Measurements from ENCODE around the gene SPNS2.

The SPNS2 gene

GRCh38 chr17:4506175-4506813 lies 7.6 kb downstream of the SPNS2 start:
- no peak for DNase-seq

GRCh38 chr17:4506892-4507291 lies 8.2 kb downstream of the SPNS2 start:
- DNase-seq: no peak

GRCh38 chr17:4507361-4508111 lies 8.9 kb downstream of the SPNS2 start:
- no peak for DNase-seq

GRCh38 chr17:4508207-4508606 lies 9.5 kb downstream of the SPNS2 start:
- DNase-seq: no peak

GRCh38 chr17:4509401-4509800 lies 10.7 kb downstream of the SPNS2 start:
- DNase-seq: no peak

GRCh38 chr17:4509923-4510617 lies 11.4 kb downstream of the SPNS2 start:
- DNase-seq: no peak

- no peak for DNase-seq
These were observed 11.9 kb downstream of the SPNS2 start for GRCh38 chr17:4510618-4510941.

- no peak for DNase-seq
These were observed 12.7 kb downstream of the SPNS2 start for GRCh38 chr17:4511199-4511932.

GRCh38 chr17:4512156-4513112 lies 13.8 kb downstream of the SPNS2 start:
- no peak for DNase-seq

- no peak for DNase-seq
These were observed 14.7 kb downstream of the SPNS2 start for GRCh38 chr17:4513113-4514032.

- DNase-seq: no peak
These were observed 15.5 kb downstream of the SPNS2 start for GRCh38 chr17:4514206-4514605.

- no peak for DNase-seq
These were observed 16.1 kb downstream of the SPNS2 start for GRCh38 chr17:4514779-4515178.

- no peak for DNase-seq
These were observed 16.8 kb downstream of the SPNS2 start for GRCh38 chr17:4515501-4515900.

- no peak for DNase-seq
These were observed 18.1 kb downstream of the SPNS2 start for GRCh38 chr17:4516735-4517134.

GRCh38 chr17:4518901-4519300 lies 20.2 kb downstream of the SPNS2 start:
- no peak for DNase-seq

- no peak for DNase-seq
These were observed 20.7 kb downstream of the SPNS2 start for GRCh38 chr17:4519361-4519788.

GRCh38 chr17:4520060-4520893 lies 21.6 kb downstream of the SPNS2 start:
- DNase-seq: no peak

- no peak for DNase-seq
These were observed 22.4 kb downstream of the SPNS2 start for GRCh38 chr17:4520894-4521600.

- no peak for DNase-seq
These were observed 24.0 kb downstream of the SPNS2 start for GRCh38 chr17:4522661-4523060.

GRCh38 chr17:4523946-4524345 lies 25.3 kb downstream of the SPNS2 start:
- DNase-seq: no peak

Data from NCI-H1092 (cell line).